ENCODE results near the gene FSTL5. TPM values are rescaled to one million over a fixed set of nuclear protein-coding genes. Genes with fewer than 3 reads are reported as not detected.

The FSTL5 gene
- total and polyA plus RNA-seq, 2 donors (not counting 3 experiments of a cell fraction or from before 2014, with no cell fraction given) = 1.3 to 1.9 TPM

GRCh38 chr4:161926033-161926828, 237.6 kb downstream of the FSTL5 start:
- no peak overlapping the region for H2AFZ ChIP-seq (ENCODE audit: low read depth, low read length)
- FAIRE-seq (no peak), DNase-seq (ENCODE audit: low read depth, low spot score) (no peak)
- ChIA-PET CTCF (no interaction called here), POLR2A (no interaction called here)
- intact Hi-C loops (cut with micrococcal nuclease) (no loop called here), dilution Hi-C loops (cut with MboI; ENCODE audit: extremely low pct_ligation_motif_present, low sequenced_read_pairs) (no loop called here)
- no peaks in the 10 kb centered on the region for H3K9me3 ChIP-seq (replicated peaks; ENCODE audit: control insufficient read depth, insufficient read depth, low read length)
- H4K20me1 ChIP-seq (replicated peaks; ENCODE audit: control insufficient read depth, extremely low read depth, insufficient read depth, low read length) = no peaks in the 10 kb centered on the region
- no peaks in the 10 kb centered on the region for H3K9me1 ChIP-seq (replicated peaks; ENCODE audit: control insufficient read depth, extremely low read depth, insufficient read depth, low read length)
- peaks cover 9% of the 10 kb centered on the region for H3K4me1 ChIP-seq (ENCODE audit: control insufficient read depth, extremely low read depth, insufficient read depth, low read length)
- H3K27ac ChIP-seq (ENCODE audit: insufficient read depth, low read depth, low read length) = no peak overlapping the region
- no peaks in the 10 kb centered on the region for H3K79me2 ChIP-seq (ENCODE audit: control insufficient read depth, insufficient read depth, low read length)
- no peak for TF ChIP-seq EZH2 (IDR thresholded peaks at IDR 0.05; ENCODE audit: borderline replicate concordance, low read depth, low read length, severe bottlenecking)
- TF ChIP-seq MAX (IDR thresholded peaks at IDR 0.05; ENCODE audit: insufficient read depth, insufficient read length) = no peak
- TF ChIP-seq POLR2AphosphoS5 (IDR thresholded peaks at IDR 0.05; ENCODE audit: insufficient read depth, low read depth, low read length) = no peak
- TF ChIP-seq MYC (IDR thresholded peaks at IDR 0.05; ENCODE audit: low read depth, low read length) = no peak
- no peak for TF ChIP-seq GATA2 (IDR thresholded peaks at IDR 0.05; ENCODE audit: insufficient read depth, insufficient read length, low read depth, low read length)
- TF ChIP-seq CTCF (IDR thresholded peaks at IDR 0.05; ENCODE audit: extremely low read depth in 1 of 2, insufficient read depth in 1 of 2, low read depth in 1 of 2, low read length in 2 of 2) = no peak
- no peak for TF ChIP-seq FOS (IDR thresholded peaks at IDR 0.05; ENCODE audit: borderline replicate concordance, insufficient read depth, low read length)
- no peak for TF ChIP-seq POLR2A (IDR thresholded peaks at IDR 0.05; ENCODE audit: low read depth, low read length)
- no peak for TF ChIP-seq JUN (IDR thresholded peaks at IDR 0.05; ENCODE audit: borderline replicate concordance, insufficient read depth, insufficient read length, low read depth)
- no peaks in the 10 kb centered on the region for H3K36me3 ChIP-seq (ENCODE audit: control insufficient read depth in 2 of 2, extremely low read depth in 1 of 2, insufficient read depth in 2 of 2, low read length in 2 of 2)
- no peaks in the 10 kb centered on the region for H3K27me3 ChIP-seq (ENCODE audit: control insufficient read depth in 2 of 2, insufficient read depth in 2 of 2, low read length in 2 of 2)
- H3K9ac ChIP-seq (replicated peaks; ENCODE audit: extremely low read depth, insufficient read depth, low read length) = no peak overlapping the region
- no TSS peak for BruUV-seq (replicated peaks)
- H3K4me2 ChIP-seq (ENCODE audit: insufficient read depth, low read length) = no peak overlapping the region
- no peak overlapping the region for H3K4me3 ChIP-seq (replicated peaks in 1 of 3; ENCODE audit: insufficient read depth in 1 of 3, low read depth in 1 of 3, low read length in 3 of 3)

Measured in endothelial cell of umbilical vein (primary cell).